ENCODE measurements around the gene PTGER2.

GRCh38 chr14:52265253-52265652 lies 48.9 kb upstream of the PTGER2 start:
- TF ChIP-seq CTCF (IDR thresholded peaks at IDR 0.05 in 4 of 5, conservative IDR thresholded peaks at IDR 0.05 in 1 of 5), result no peak
- no peak for TF ChIP-seq POLR2A (IDR thresholded peaks at IDR 0.05)
